Fibroblast of lung (primary cell): ENCODE measurements around the gene IRAG1. TPM values are rescaled to one million over a fixed set of nuclear protein-coding genes. Genes with fewer than 3 reads are reported as not detected.

Experiments
- DNase-seq, 2 donors: peaks; one replicate each; pipeline versions ENCODE4 v3.0.0 to v3.0.0-alpha.2; 2010; ENCODE audit warnings: low read depth in 2 of 2
- H2AFZ ChIP-seq: 2 replicates; pipeline ENCODE4 v1.5.1; 2012; ENCODE audit warnings: low read length, control low read depth, inconsistent platforms
- H3K27ac ChIP-seq: 2 replicates; pipeline ENCODE4 v1.5.1; 2011; ENCODE audit warnings: low read length, control low read depth; ENCODE audit not compliant: insufficient read depth
- H3K27me3 ChIP-seq: 2 replicates; pipeline ENCODE4 v1.5.1; 2011; ENCODE audit warnings: mild to moderate bottlenecking, low read length; ENCODE audit not compliant: control insufficient read depth, insufficient read depth
- H3K36me3 ChIP-seq: 2 replicates; pipeline ENCODE4 v1.5.1; 2011; ENCODE audit warnings: low read length; ENCODE audit not compliant: control insufficient read depth, insufficient read depth
- H3K4me1 ChIP-seq: 2 replicates; pipeline ENCODE4 v1.5.1; 2011; ENCODE audit warnings: low read length; ENCODE audit not compliant: control insufficient read depth, insufficient read depth; ENCODE audit errors: extremely low read depth
- H3K4me2 ChIP-seq: 2 replicates; pipeline ENCODE4 v1.5.1; 2011; ENCODE audit warnings: low read length, control low read depth; ENCODE audit not compliant: insufficient read depth; ENCODE audit errors: extremely low read depth
- H3K4me3 ChIP-seq, 4 experiments: fragments of 200-600 bp in 1 of 4; sonication (generic) in 1 of 4; replicated peaks in 1 of 4; 2 replicates each; pipeline ENCODE4 v1.5.1; 2011 to 2016; ENCODE audit warnings: low read length in 4 of 4, low read depth in 3 of 4, mild to moderate bottlenecking in 3 of 4, control low read depth in 2 of 4, inconsistent platforms in 1 of 4, mixed read lengths in 1 of 4; ENCODE audit not compliant: insufficient read depth in 1 of 4; ENCODE audit errors: control extremely low read depth in 1 of 4
- H3K79me2 ChIP-seq: 2 replicates; pipeline ENCODE4 v1.5.1; 2012; ENCODE audit warnings: mild to moderate bottlenecking, low read length, inconsistent platforms; ENCODE audit not compliant: control insufficient read depth, insufficient read depth
- H3K9ac ChIP-seq: 2 replicates; pipeline ENCODE4 v1.5.1; 2011; ENCODE audit warnings: mild to moderate bottlenecking, low read length, control low read depth; ENCODE audit not compliant: insufficient read depth
- H3K9me3 ChIP-seq: 2 replicates; pipeline ENCODE4 v1.5.1; 2012; ENCODE audit warnings: low read depth, low read length; ENCODE audit not compliant: control insufficient read depth, insufficient read depth
- H4K20me1 ChIP-seq: 2 replicates; pipeline ENCODE4 v1.5.1; 2011; ENCODE audit warnings: low read length; ENCODE audit not compliant: control insufficient read depth, insufficient read depth; ENCODE audit errors: extremely low read depth
- CTCF ChIP-seq, 2 donors: IDR thresholded peaks in 1 of 2; conservative IDR thresholded peaks in 1 of 2; 1 replicate in 1 of 2; 2 replicates in 1 of 2; pipeline ENCODE4 v1.5.1; 2011 to 2012; ENCODE audit warnings: low read length in 2 of 2, control low read depth in 1 of 2, inconsistent platforms in 1 of 2, low read depth in 1 of 2, mild to moderate bottlenecking in 1 of 2
- EZH2 ChIP-seq: IDR thresholded peaks from 2 replicates; pipeline ENCODE4 v1.5.1; 2012; ENCODE audit warnings: low read length, control low read depth, mild to moderate bottlenecking; ENCODE audit errors: missing control alignments
- polyA plus RNA-seq, 2 donors: library from polyadenylated mRNA; depleted of rRNA in 1 of 2; stranded (reverse) in 1 of 2; unstranded in 1 of 2; fragments of >200 nt; gene quantifications; 2 replicates each; pipeline ENCODE4 v1.2.1, GENCODE V29; 2011 to 2012; ENCODE audit warnings: missing spikeins in 1 of 2
- total RNA-seq: library from RNA; depleted of rRNA; stranded (reverse); fragments of >200 nt; gene quantifications from 2 replicates; pipeline ENCODE4 v1.2.1, GENCODE V29; 2014

Gene IRAG1
- total and polyA plus RNA-seq, 2 donors (not counting 1 experiment from before 2014, with no cell fraction given) = 55.5 to 90.0 TPM

- no peak for TF ChIP-seq EZH2
- TF ChIP-seq CTCF (conservative IDR thresholded peaks at IDR 0.05 in 1 of 2, IDR thresholded peaks at IDR 0.05 in 1 of 2; ENCODE audit: low read depth in 1 of 2, low read length in 2 of 2) = no peak
- no peak for DNase-seq
- H3K36me3 ChIP-seq = no peaks in the 10 kb centered on the region
Measured at GRCh38 chr11:10720881-10721376, 27.4 kb upstream of the IRAG1 start.

DNA sequence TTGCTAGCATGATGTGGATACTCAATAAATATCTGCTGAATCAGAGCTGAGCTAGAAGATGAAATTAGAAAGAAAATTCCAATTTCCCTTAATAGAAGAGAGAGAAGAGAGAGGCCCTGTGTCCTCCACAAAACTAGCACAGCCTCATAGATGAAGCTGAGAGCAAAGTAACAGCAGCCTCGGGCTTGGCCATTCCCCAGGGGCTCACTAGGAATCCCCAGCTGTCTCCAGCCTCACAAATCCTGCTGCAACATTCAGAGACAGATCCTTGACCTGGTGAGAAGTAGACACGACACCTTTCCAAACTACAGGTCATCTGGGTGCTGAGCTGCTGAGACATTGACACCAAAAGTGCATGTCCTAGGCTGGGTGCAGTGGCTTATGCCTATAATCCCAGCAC, 26.1 kb upstream of the IRAG1 start:
- Histone ChIP-seq H3K27ac (no peak overlapping the region), H2AFZ (no peak overlapping the region), H3K79me2 (no peaks in the 10 kb centered on the region), H3K4me1 (no peaks in the 10 kb centered on the region), H3K36me3 (no peaks in the 10 kb centered on the region), H3K27me3 (no peaks in the 10 kb centered on the region), H3K4me2 (no peak overlapping the region), H3K4me3 (no peak overlapping the region), H4K20me1 (no peaks in the 10 kb centered on the region), H3K9me3 (no peaks in the 10 kb centered on the region), H3K9ac (no peak overlapping the region)
- no peak for DNase-seq
- TF ChIP-seq EZH2 (no peak), CTCF (conservative IDR thresholded peaks at IDR 0.05 in 1 of 2, IDR thresholded peaks at IDR 0.05 in 1 of 2; ENCODE audit: low read depth in 1 of 2, low read length in 2 of 2) (no peak)

More at GRCh38 chr11:10720881-10721376, 27.4 kb upstream of the IRAG1 start:
- Histone ChIP-seq H3K4me2 (no peak overlapping the region), H3K9me3 (no peaks in the 10 kb centered on the region), H3K4me3 (no peak overlapping the region), H3K79me2 (no peaks in the 10 kb centered on the region), H3K9ac (no peak overlapping the region), H3K4me1 (peaks cover 2% of the 10 kb centered on the region), H2AFZ (no peak overlapping the region), H3K27ac (no peak overlapping the region), H4K20me1 (no peaks in the 10 kb centered on the region), H3K27me3 (no peaks in the 10 kb centered on the region)

DNA sequence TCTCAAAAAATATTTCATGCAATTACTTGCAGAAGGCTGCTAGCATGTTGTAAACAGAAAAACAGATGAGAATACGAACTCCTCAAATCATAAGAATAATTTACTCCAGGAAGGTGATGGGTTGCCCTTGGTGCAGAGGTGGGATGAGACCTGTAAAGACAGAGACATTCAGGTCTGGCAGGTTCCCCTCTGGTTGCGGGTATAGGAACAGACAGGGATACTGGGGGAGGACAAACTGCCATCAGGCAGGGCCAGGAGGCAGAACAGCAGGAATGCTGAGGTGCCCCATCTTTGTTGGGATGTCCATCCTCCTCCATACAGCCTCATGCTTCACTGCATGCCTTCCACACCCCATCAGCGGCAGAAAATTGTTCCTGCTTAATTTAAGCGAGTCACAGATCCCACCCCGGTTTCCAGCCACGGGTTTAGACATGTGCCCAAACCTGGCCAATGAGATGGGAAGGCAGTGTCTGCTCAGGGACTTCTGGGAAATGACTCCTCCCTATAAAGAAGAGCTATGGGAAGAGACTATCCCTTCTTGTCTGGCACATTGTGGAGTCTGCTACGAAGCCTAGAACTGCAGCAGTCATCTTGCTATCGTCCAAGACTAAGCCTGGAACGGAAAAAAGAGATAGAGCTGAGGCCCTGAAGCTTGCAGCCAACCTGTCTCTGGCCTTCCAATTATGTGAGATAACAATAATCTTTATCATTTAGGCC, 23.1 kb upstream of the IRAG1 start:
- no peak overlapping the region for H2AFZ ChIP-seq
- H3K4me2 ChIP-seq = no peak overlapping the region
- no peak for TF ChIP-seq CTCF (conservative IDR thresholded peaks at IDR 0.05 in 1 of 2, IDR thresholded peaks at IDR 0.05 in 1 of 2; ENCODE audit: low read depth in 1 of 2, low read length in 2 of 2)
- TF ChIP-seq EZH2 = no peak
- no peaks in the 10 kb centered on the region for H3K79me2 ChIP-seq
- H4K20me1 ChIP-seq = no peaks in the 10 kb centered on the region
- H3K36me3 ChIP-seq = no peaks in the 10 kb centered on the region
- no peak overlapping the region for H3K9ac ChIP-seq
- H3K4me3 ChIP-seq = no peak overlapping the region
- no peaks in the 10 kb centered on the region for H3K4me1 ChIP-seq
- H3K9me3 ChIP-seq = no peaks in the 10 kb centered on the region
- no peak overlapping the region for H3K27ac ChIP-seq
- DNase-seq = no peak
- H3K27me3 ChIP-seq = no peaks in the 10 kb centered on the region
